ENCODE measurements around the gene SARDH.

DNA sequence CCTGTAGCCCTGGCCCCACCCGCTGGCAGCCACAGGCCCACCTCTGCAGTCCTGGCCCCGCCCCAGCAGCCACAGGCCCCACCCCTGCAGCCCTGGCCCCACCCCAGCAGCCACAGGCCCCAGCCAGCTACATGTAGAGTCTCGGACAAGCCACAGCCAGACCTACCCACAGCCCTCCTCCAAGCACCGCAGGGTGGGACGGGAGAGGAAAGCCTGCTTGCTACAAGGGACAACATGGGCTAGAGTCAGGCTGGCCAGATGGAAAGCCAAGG is 49.5 kb upstream of the SARDH start:
- TF ChIP-seq EP300 (IDR thresholded peaks at IDR 0.05) (no peak), POLR2AphosphoS5 (IDR thresholded peaks at IDR 0.05) (no peak), POLR2A (IDR thresholded peaks at IDR 0.05) (no peak)
- TF ChIP-seq, protein P1, sequence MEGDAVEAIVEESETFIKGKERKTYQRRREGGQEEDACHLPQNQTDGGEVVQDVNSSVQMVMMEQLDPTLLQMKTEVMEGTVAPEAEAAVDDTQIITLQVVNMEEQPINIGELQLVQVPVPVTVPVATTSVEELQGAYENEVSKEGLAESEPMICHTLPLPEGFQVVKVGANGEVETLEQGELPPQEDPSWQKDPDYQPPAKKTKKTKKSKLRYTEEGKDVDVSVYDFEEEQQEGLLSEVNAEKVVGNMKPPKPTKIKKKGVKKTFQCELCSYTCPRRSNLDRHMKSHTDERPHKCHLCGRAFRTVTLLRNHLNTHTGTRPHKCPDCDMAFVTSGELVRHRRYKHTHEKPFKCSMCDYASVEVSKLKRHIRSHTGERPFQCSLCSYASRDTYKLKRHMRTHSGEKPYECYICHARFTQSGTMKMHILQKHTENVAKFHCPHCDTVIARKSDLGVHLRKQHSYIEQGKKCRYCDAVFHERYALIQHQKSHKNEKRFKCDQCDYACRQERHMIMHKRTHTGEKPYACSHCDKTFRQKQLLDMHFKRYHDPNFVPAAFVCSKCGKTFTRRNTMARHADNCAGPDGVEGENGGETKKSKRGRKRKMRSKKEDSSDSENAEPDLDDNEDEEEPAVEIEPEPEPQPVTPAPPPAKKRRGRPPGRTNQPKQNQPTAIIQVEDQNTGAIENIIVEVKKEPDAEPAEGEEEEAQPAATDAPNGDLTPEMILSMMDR (IDR thresholded peaks at IDR 0.05): no peak
